ENCODE results near the gene ETS1.

DNA sequence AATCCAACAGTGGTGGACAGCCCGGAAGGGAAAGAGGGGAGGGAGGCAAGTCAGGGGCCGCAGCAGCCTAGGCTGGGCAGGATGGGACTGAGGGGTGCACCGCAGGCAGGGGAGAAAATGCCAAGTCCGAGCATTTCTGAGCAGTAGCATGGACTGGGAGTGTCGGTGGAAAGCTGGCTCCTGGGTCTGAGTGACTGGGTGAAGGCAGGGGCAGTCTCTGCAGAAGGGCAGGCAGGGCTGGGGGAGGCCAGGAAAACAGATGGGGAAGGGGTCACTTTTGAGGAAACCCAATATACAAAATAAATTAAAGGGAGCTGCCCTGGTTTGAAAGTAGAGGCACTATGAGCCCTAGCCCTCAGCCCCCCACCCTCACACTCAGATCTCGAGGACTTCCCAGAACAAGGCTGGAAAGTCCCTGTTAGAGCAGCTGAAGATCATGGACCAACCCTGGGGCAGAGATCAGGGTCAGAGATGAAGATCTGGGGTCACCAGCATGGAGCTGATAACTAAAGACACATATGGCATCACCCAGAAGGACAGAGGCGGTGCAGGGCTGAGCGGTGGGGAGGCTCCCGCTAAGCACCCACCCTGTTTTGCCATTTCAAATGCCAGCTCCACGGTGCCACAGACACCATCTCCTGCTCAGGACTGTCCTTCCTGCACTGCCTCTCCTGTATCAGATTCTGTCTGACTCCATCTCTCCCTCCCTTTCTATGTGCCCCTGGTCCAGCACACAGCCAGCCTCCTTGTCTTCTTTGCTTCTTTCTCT, 32.4 kb upstream of the ETS1 start:
- TF ChIP-seq, protein P1, sequence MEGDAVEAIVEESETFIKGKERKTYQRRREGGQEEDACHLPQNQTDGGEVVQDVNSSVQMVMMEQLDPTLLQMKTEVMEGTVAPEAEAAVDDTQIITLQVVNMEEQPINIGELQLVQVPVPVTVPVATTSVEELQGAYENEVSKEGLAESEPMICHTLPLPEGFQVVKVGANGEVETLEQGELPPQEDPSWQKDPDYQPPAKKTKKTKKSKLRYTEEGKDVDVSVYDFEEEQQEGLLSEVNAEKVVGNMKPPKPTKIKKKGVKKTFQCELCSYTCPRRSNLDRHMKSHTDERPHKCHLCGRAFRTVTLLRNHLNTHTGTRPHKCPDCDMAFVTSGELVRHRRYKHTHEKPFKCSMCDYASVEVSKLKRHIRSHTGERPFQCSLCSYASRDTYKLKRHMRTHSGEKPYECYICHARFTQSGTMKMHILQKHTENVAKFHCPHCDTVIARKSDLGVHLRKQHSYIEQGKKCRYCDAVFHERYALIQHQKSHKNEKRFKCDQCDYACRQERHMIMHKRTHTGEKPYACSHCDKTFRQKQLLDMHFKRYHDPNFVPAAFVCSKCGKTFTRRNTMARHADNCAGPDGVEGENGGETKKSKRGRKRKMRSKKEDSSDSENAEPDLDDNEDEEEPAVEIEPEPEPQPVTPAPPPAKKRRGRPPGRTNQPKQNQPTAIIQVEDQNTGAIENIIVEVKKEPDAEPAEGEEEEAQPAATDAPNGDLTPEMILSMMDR (IDR thresholded peaks at IDR 0.05) = no peak
- TF ChIP-seq EZH2 (IDR thresholded peaks at IDR 0.05) = no peak
